ENCODE results near the gene CCDC183. TPM values are rescaled to one million over a fixed set of nuclear protein-coding genes. Genes with fewer than 3 reads are reported as not detected.
"Not testable (repeated sequence)": the region's sequence is repeated elsewhere in the genome, so short reads cannot be mapped to it uniquely, and the experiment has no call there.

Gene CCDC183
- total RNA-seq, 2 donors from 2014 or later, result 2.4 to 20.0 TPM

- H3K27me3 ChIP-seq, result no peaks in the 10 kb centered on the region
- no peaks in the 10 kb centered on the region for H3K9me3 ChIP-seq
- no peak overlapping the region for H3K4me3 ChIP-seq
- H3K36me3 ChIP-seq, result no peaks in the 10 kb centered on the region
- no peaks in the 10 kb centered on the region for H3K4me1 ChIP-seq
- TF ChIP-seq CTCF (IDR thresholded peaks at IDR 0.05), result no peak
- H3K27ac ChIP-seq, result no peak overlapping the region
- no peak overlapping the region for H3K9ac ChIP-seq (ENCODE audit: low read depth in 2 of 2, low read length in 2 of 2)
- no peak for DNase-seq
- intact Hi-C loops (cut with DNase I), result no loop called here
Observed at GRCh38 chr9:136762221-136762691, 33.9 kb upstream of the CCDC183 start.

- Histone ChIP-seq H3K4me3 (no peak overlapping the region), H3K27ac (no peak overlapping the region), H3K27me3 (no peaks in the 10 kb centered on the region), H3K9ac (ENCODE audit: low read depth in 2 of 2, low read length in 2 of 2) (no peak overlapping the region), H3K9me3 (no peaks in the 10 kb centered on the region), H3K36me3 (no peaks in the 10 kb centered on the region), H3K4me1 (no peaks in the 10 kb centered on the region)
- TF ChIP-seq CTCF (IDR thresholded peaks at IDR 0.05), result no peak
- intact Hi-C loops (cut with DNase I), result no loop called here
- peak; percentile 73 for DNase-seq
Observed at GRCh38 chr9:136762915-136763648, 33.1 kb upstream of the CCDC183 start.

GRCh38 chr9:136763649-136764035, 32.5 kb upstream of the CCDC183 start:
- DNase-seq, result no peak
- H3K27me3 ChIP-seq, result no peaks in the 10 kb centered on the region

GRCh38 chr9:136764301-136764891, 31.7 kb upstream of the CCDC183 start, which contains the start of gene LCN15:
LCN15 (minus strand) TSS chr9:136764518; CDS start chr9:136764488, 30 bp downstream.
- Histone ChIP-seq H3K9ac (ENCODE audit: low read depth in 2 of 2, low read length in 2 of 2) (peak within 1 kb of the TSS; percentile 12 to 35), H3K36me3 (no peaks in the 10 kb centered on the region), H3K27me3 (no peaks in the 10 kb centered on the region), H3K4me1 (no peaks in the 10 kb centered on the region), H3K4me3 (no peak within 1 kb of the TSS), H3K9me3 (no peaks in the 10 kb centered on the region), H3K27ac (no peak within 1 kb of the TSS)
- intact Hi-C loops (cut with DNase I), result no loop called here
- no peak for TF ChIP-seq CTCF (IDR thresholded peaks at IDR 0.05)
- DNase-seq, result no peak

More at GRCh38 chr9:136763649-136764035, 32.5 kb upstream of the CCDC183 start:
- Histone ChIP-seq H3K36me3 (no peaks in the 10 kb centered on the region), H3K9me3 (no peaks in the 10 kb centered on the region), H3K4me1 (no peaks in the 10 kb centered on the region), H3K27ac (no peak overlapping the region), H3K9ac (ENCODE audit: low read depth in 2 of 2, low read length in 2 of 2) (no peak overlapping the region), H3K4me3 (no peak overlapping the region)
- TF ChIP-seq CTCF (IDR thresholded peaks at IDR 0.05), result no peak
- intact Hi-C loops (cut with DNase I), result no loop called here

GRCh38 chr9:136765041-136765440, 31.1 kb upstream of the CCDC183 start:
- Histone ChIP-seq H3K4me1 (no peaks in the 10 kb centered on the region), H3K9ac (ENCODE audit: low read depth in 2 of 2, low read length in 2 of 2) (peak overlapping the region; percentile 12 to 35), H3K36me3 (no peaks in the 10 kb centered on the region), H3K4me3 (no peak overlapping the region), H3K27me3 (no peaks in the 10 kb centered on the region), H3K27ac (no peak overlapping the region), H3K9me3 (no peaks in the 10 kb centered on the region)
- no peak for TF ChIP-seq CTCF (IDR thresholded peaks at IDR 0.05)
- no peak for DNase-seq
- intact Hi-C loops (cut with DNase I), result no loop called here

GRCh38 chr9:136765745-136766409, 30.3 kb upstream of the CCDC183 start:
- H3K4me3 ChIP-seq; H3K27me3 ChIP-seq; H3K4me1 ChIP-seq; intact Hi-C loops (cut with DNase I); H3K27ac ChIP-seq; DNase-seq; H3K9me3 ChIP-seq; H3K36me3 ChIP-seq; H3K9ac ChIP-seq (ENCODE audit: low read depth in 2 of 2, low read length in 2 of 2): not testable (repeated sequence)

Data from colonic mucosa (tissue), 4 donors.